NCI-H1092 treated with DMSO at 0.1 percent for 48 hours (cell line): ENCODE results near the gene MTURN.

Experiments
- DNase-seq: peaks from one replicate; lab custom pipeline; 2025; lab: John Stamatoyannopoulos, UW

MTURN gene

GRCh38 chr7:30206942-30207341, 72.2 kb downstream of the MTURN start:
- DNase-seq, result no peak

GRCh38 chr7:30207376-30207775, 72.6 kb downstream of the MTURN start:
- DNase-seq, result no peak

DNA sequence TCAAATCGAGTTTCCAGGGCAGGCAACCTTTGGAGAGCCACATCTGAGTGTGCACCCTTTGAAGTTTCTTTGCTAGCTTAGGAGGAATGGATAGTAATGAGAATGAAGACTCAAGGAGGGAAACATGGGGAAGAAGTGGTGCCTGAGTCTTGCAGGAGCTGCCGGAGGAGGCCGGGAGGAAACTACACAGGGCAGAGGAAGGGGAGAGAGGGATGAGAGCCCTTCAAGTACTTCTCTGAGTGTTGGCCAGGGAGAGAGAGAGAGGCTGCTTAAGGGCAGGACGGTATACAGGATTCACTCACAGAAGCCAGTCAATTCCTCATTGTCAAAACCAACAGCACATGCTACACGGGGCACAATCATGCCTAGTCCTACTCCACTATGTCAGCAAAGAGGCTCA, 75.2 kb downstream of the MTURN start:
- DNase-seq, result no peak
